Adrenal gland (tissue), 5 donors: ENCODE measurements around the gene DEDD2.

ENCODE experiments used
- CTCF ChIP-seq, 6 experiments: fragments of 450-650 bp in 4 of 6; fragments of 200-600 bp in 2 of 6; sonication (generic) in 1 of 6; IDR thresholded peaks; 1 replicate in 5 of 6; 2 replicates in 1 of 6; pipeline versions ENCODE4 v1.5.1 to v1.8.0; 2016 to 2021; ENCODE audit warnings: antibody characterized with exemption in 6 of 6, mild to moderate bottlenecking in 2 of 6, moderate library complexity in 1 of 6
- POLR2A ChIP-seq, 2 donors: fragments of 450-650 bp; IDR thresholded peaks; one replicate each; pipeline ENCODE4 v1.6.1; 2017; ENCODE audit warnings: antibody characterized with exemption in 2 of 2, mild to moderate bottlenecking in 2 of 2, moderate library complexity in 1 of 2
- donor health status: DM: no; HTN: no; CAD: no.

- TF ChIP-seq CTCF (IDR thresholded peaks at IDR 0.05) = no peak
- no peak for TF ChIP-seq POLR2A (IDR thresholded peaks at IDR 0.05)
These were observed 24.2 kb downstream of the DEDD2 start for GRCh38 chr19:42193294-42193693.
